K562 (cell line): ENCODE results near the gene HEMGN. TPM values are rescaled to one million over a fixed set of nuclear protein-coding genes. Genes with fewer than 3 reads are reported as not detected.
A peak's percentile ranks its signal among the peaks of the same experiment; 100 is the strongest.

Source experiments
- ATAC-seq: fragments of 200-7000 bp; cut with Tn5 transposase; 3 replicates; pipeline ENCODE4 v1.9.1; 2020; ENCODE audit warnings: moderate library complexity
- BruUV-seq: library from RNA; stranded (reverse); fragments of 400-500 nt; replicated peaks from 2 replicates; lab custom pipeline; 2021; lab: Mats Ljungman, UMichigan
- CTCF ChIA-PET: fragments of 300-600 bp; formaldehyde crosslinking; extraction: SDS; loops from one replicate; lab custom pipeline; 2021; ENCODE audit warnings: low intra/inter-chr PET ratio; lab: Yijun Ruan, JAX
- POLR2A ChIA-PET: fragments of 300-600, 350-650 bp; sonication (Branson Sonifier 250); formaldehyde crosslinking; extraction: SDS; loops from one replicate; lab custom pipeline; 2021; ENCODE audit warnings: antibody characterized with exemption, inconsistent platforms; lab: Yijun Ruan, JAX
- DNase-seq, 4 experiments: peaks; one replicate each; pipeline versions ENCODE4 v3.0.0 to v3.0.0-alpha.2; 2011 to 2018; ENCODE audit warnings: low spot score in 3 of 4, mixed read lengths in 3 of 4; ENCODE audit errors: extremely low read depth in 1 of 4
- FAIRE-seq: peaks from 2 replicates; lab custom pipeline; 2011; peaks lifted over from hg19 to GRCh38; lab: Jason Lieb, UNC
- H2AFZ ChIP-seq: 2 replicates; pipeline ENCODE4 v1.6.0; 2011; ENCODE audit warnings: low read depth, low read length, control low read depth, inconsistent platforms
- H3K27ac ChIP-seq: fragments of 200-600 bp; 3 replicates; pipeline ENCODE4 v1.8.0; 2011; ENCODE audit warnings: low read depth, mild to moderate bottlenecking, control low read depth, inconsistent platforms, low read length, moderate library complexity, mixed read lengths; ENCODE audit errors: extremely low read depth
- H3K27me3 ChIP-seq, 2 experiments: fragments of 300-600 bp in 1 of 2; 2 replicates in 1 of 2; 3 replicates in 1 of 2; pipeline versions ENCODE4 v1.6.0 to v1.8.0; 2011; ENCODE audit warnings: inconsistent platforms in 2 of 2, low read length in 2 of 2, mild to moderate bottlenecking in 1 of 2, mixed read lengths in 1 of 2, moderate library complexity in 1 of 2; ENCODE audit not compliant: control insufficient read depth in 2 of 2, insufficient read depth in 2 of 2
- H3K36me3 ChIP-seq: fragments of 300-600 bp; 3 replicates; pipeline ENCODE4 v1.8.0; 2011; ENCODE audit warnings: mild to moderate bottlenecking, low read length, inconsistent platforms; ENCODE audit not compliant: control insufficient read depth, insufficient read depth
- H3K4me1 ChIP-seq, 2 experiments: fragments of 200-600 bp in 1 of 2; replicated peaks in 1 of 2; 2 replicates in 1 of 2; 3 replicates in 1 of 2; pipeline versions ENCODE4 v1.5.1 to v1.8.0; 2011; ENCODE audit warnings: inconsistent platforms in 2 of 2, low read length in 2 of 2, mild to moderate bottlenecking in 1 of 2, mixed read lengths in 1 of 2, moderate library complexity in 1 of 2; ENCODE audit not compliant: control insufficient read depth in 2 of 2, insufficient read depth in 2 of 2
- H3K4me2 ChIP-seq: 2 replicates; pipeline ENCODE4 v1.6.1; 2011; ENCODE audit warnings: low read length, control low read depth, inconsistent platforms, mixed read lengths; ENCODE audit not compliant: insufficient read depth
- H3K4me3 ChIP-seq: fragments of 200-600 bp; sonication (generic), shearing (Covaris generic); 2 replicates; pipeline ENCODE4 v1.5.1; 2016; ENCODE audit warnings: control low read depth, inconsistent platforms
- H3K79me2 ChIP-seq: fragments of 200-600 bp; 3 replicates; pipeline ENCODE4 v1.8.0; 2011; ENCODE audit warnings: low read length, inconsistent platforms; ENCODE audit not compliant: control insufficient read depth, insufficient read depth
- H3K9ac ChIP-seq, 2 experiments: 2 replicates each; pipeline versions ENCODE4 v1.6.0 to v1.6.1; 2011; ENCODE audit warnings: low read depth in 2 of 2, low read length in 2 of 2, control low read depth in 1 of 2, inconsistent platforms in 1 of 2, mild to moderate bottlenecking in 1 of 2, mixed read lengths in 1 of 2; ENCODE audit not compliant: insufficient read depth in 1 of 2
- H3K9me1 ChIP-seq: one replicate; pipeline ENCODE4 v1.6.0; 2011; ENCODE audit warnings: inconsistent platforms, mild to moderate bottlenecking, low read length, moderate library complexity; ENCODE audit not compliant: control insufficient read depth, insufficient read depth
- H3K9me3 ChIP-seq: replicated peaks from 2 replicates; pipeline ENCODE4 v1.5.1; 2011; ENCODE audit warnings: low read depth, low read length, inconsistent platforms; ENCODE audit not compliant: control insufficient read depth, insufficient read depth
- H4K20me1 ChIP-seq: replicated peaks from 2 replicates; pipeline ENCODE4 v1.6.1; 2011; ENCODE audit warnings: low read length, inconsistent platforms, mixed read lengths; ENCODE audit not compliant: control insufficient read depth, insufficient read depth
- CBX8 ChIP-seq: fragments of 200-600 bp; sonication (generic); IDR thresholded peaks from 2 replicates; pipeline ENCODE4 v1.6.1; 2012; ENCODE audit warnings: borderline replicate concordance, mixed run types, low read depth, mild to moderate bottlenecking, moderate library complexity, mixed read lengths, low read length, control low read depth, inconsistent platforms; ENCODE audit not compliant: poor library complexity, severe bottlenecking; ENCODE audit errors: extremely low read depth
- DDX20 ChIP-seq: fragments of 450-650 bp; IDR thresholded peaks from 2 replicates; pipeline ENCODE4 v1.6.1; 2016; ENCODE audit warnings: missing genetic modification characterization, low read depth, mild to moderate bottlenecking, missing compliant biosample characterization, moderate library complexity
- HBP1 ChIP-seq: fragments of 450-650 bp; formaldehyde crosslinking; IDR thresholded peaks from 2 replicates; pipeline ENCODE4 v1.4.0; 2022; ENCODE audit warnings: missing genetic modification characterization
- HNRNPH1 ChIP-seq: fragments of 200-400 bp; formaldehyde crosslinking; optimal IDR thresholded peaks from 2 replicates; pipeline ENCODE3; 2017; ENCODE audit warnings: low read depth, mild to moderate bottlenecking, low read length, moderate library complexity
- KDM1A ChIP-seq, 2 experiments: fragments of 450-650 bp; IDR thresholded peaks; 2 replicates each; pipeline ENCODE4 v1.6.1; 2016; ENCODE audit warnings: mild to moderate bottlenecking in 2 of 2
- NR2C2 ChIP-seq, 2 experiments: fragments of 200-800 bp in 1 of 2; sonication (Bioruptor generic) in 1 of 2; sonication (generic) in 1 of 2; formaldehyde crosslinking in 1 of 2; IDR thresholded peaks; 2 replicates each; pipeline versions ENCODE4 v1.6.1 to v1.8.0; 2016 to 2022; ENCODE audit warnings: mild to moderate bottlenecking in 1 of 2, missing compliant biosample characterization in 1 of 2, missing genetic modification characterization in 1 of 2, missing genetic modification reagents in 1 of 2
- POU5F1 ChIP-seq: fragments of 150-350 bp; IDR thresholded peaks from 2 replicates; pipeline ENCODE4 v1.6.1; 2014; ENCODE audit warnings: borderline replicate concordance, low read length, low read depth, mild to moderate bottlenecking; ENCODE audit not compliant: partially characterized antibody
- SMARCA5 ChIP-seq: fragments of 450-650 bp; IDR thresholded peaks from 2 replicates; pipeline ENCODE4 v1.6.1; 2016
- SMARCC2 ChIP-seq: fragments of 450-650 bp; IDR thresholded peaks from 2 replicates; pipeline ENCODE4 v1.6.1; 2017; ENCODE audit warnings: antibody characterized with exemption, moderate library complexity, mild to moderate bottlenecking, low read depth
- ZNF512 ChIP-seq: IDR thresholded peaks from 2 replicates; pipeline ENCODE4 v1.6.1; 2016; ENCODE audit warnings: missing genetic modification characterization, missing compliant biosample characterization
- ZNF518B ChIP-seq: fragments of 250-450 bp; sonication (Bioruptor Pico); IDR thresholded peaks from 2 replicates; pipeline ENCODE4 v1.5.0; 2021; ENCODE audit warnings: mild to moderate bottlenecking, moderate library complexity
- ZNF699 ChIP-seq: fragments of 250-450 bp; sonication (Bioruptor Pico); IDR thresholded peaks from 2 replicates; pipeline ENCODE4 v1.8.0; 2021; ENCODE audit warnings: mild to moderate bottlenecking, moderate library complexity; ENCODE audit not compliant: insufficient replicate concordance
- in situ Hi-C: fragments of 300-500 bp; cut with MboI; formaldehyde crosslinking; loops from 4 replicates; pipeline ENCODE4 v1.15.0; 2018; ENCODE audit warnings: inconsistent platforms, mixed read lengths
- intact Hi-C: fragments of 100-400 bp; cut with micrococcal nuclease; formaldehyde crosslinking; loops from 2 replicates; pipeline ENCODE4 v1.14.2; 2022
- polyA plus RNA-seq, 8 experiments: library from polyadenylated mRNA; depleted of rRNA in 4 of 8; stranded (reverse) in 5 of 8; unstranded in 3 of 8; fragments of >200 nt; fragmentation: Nextera tagmentation in 2 of 8; fragmentation: Illumina TruSeq in 1 of 8; extraction: Ambion mirVana in 2 of 8; extraction: Trizol in 1 of 8; gene quantifications; 2 replicates each; pipeline versions ENCODE4 v1.2.1 to v1.2.3, GENCODE V29; 2011 to 2014; ENCODE audit warnings: inconsistent platforms in 1 of 8, missing spikeins in 1 of 8
- total RNA-seq, 7 experiments: library from RNA; depleted of rRNA in 6 of 7; stranded (reverse); fragments of >200 nt in 6 of 7; fragmentation: Illumina TruSeq in 2 of 7; extraction: Trizol in 2 of 7; gene quantifications; 2 replicates each; pipeline versions ENCODE4 v1.2.1 to v1.2.3, GENCODE V29; 2011 to 2021; ENCODE audit warnings: low replicate concordance in 1 of 7

HEMGN gene
- total and polyA plus RNA-seq, 9 of the 15 experiments (the other 6 are each of a cell fraction or from before 2014, with no cell fraction given) = 56.3 to 258 (median 137) TPM

- TF ChIP-seq ZNF699 (CRISPR knock-in tag) = no peak
- TF ChIP-seq SMARCC2 = no peak
- no peak for TF ChIP-seq POU5F1
- no peak for TF ChIP-seq DDX20 (tag)
Observed at GRCh38 chr9:97958812-97959511, 21.0 kb upstream of the HEMGN start (continued).

GRCh38 chr9:97956331-97956730 is 18.4 kb upstream of the HEMGN start:
- H2AFZ ChIP-seq = 0 out of 2 replicates have a peak overlapping the region, but pooled peaks have one; percentile 35
- H3K4me2 ChIP-seq = no peak overlapping the region
- H3K36me3 ChIP-seq = no peaks in the 10 kb centered on the region; the same call in 2 of the 3 replicates
- intact Hi-C loops (no loop called here), in situ Hi-C loops (no loop called here)
- no peak overlapping the region for H3K9ac ChIP-seq
- CTCF ChIA-PET = no interaction called here
- peaks cover 20% of the 10 kb centered on the region; the same call in 2 of the 3 replicates for H3K79me2 ChIP-seq
- DNase-seq = peak in 1 of 4 experiments; percentile 24
- no peaks in the 10 kb centered on the region for H3K9me1 ChIP-seq
- H3K27me3 ChIP-seq = no peaks in the 10 kb centered on the region
- no peaks in the 10 kb centered on the region for H4K20me1 ChIP-seq
- peaks cover 33 to 51% of the 10 kb centered on the region in 2 experiments for H3K4me1 ChIP-seq
- H3K27ac ChIP-seq = no peak overlapping the region; the same call in 2 of the 3 replicates
- BruUV-seq = no TSS peak
- H3K9me3 ChIP-seq = no peaks in the 10 kb centered on the region
- no peak for ATAC-seq
- no peak overlapping the region for H3K4me3 ChIP-seq
- POLR2A ChIA-PET = interaction anchor here (0.8 to 0.9 kb wide), 2 partner anchors 27 to 37 kb away, joined by 3 to 5 read pairs; partner anchors contain the start of gene ANP32B
- no peak for FAIRE-seq
- no peak for TF ChIP-seq HBP1 (CRISPR knock-in tag)
- TF ChIP-seq ZNF518B (CRISPR knock-in tag) = no peak
- TF ChIP-seq KDM1A (IDR thresholded peaks at IDR 0.05) = peak in 1 of 2 experiments; percentile 11; a peak in 1 of 4 replicates
- TF ChIP-seq HNRNPH1 = no peak
- TF ChIP-seq CBX8 = no peak
- TF ChIP-seq NR2C2 (CRISPR knock-in tag; IDR thresholded peaks at IDR 0.05) = no peak
- TF ChIP-seq NR2C2 (tag; IDR thresholded peaks at IDR 0.05) = no peak
- no peak for TF ChIP-seq SMARCA5
- TF ChIP-seq ZNF512 (tag) = no peak
